ENCODE measurements around the gene CGNL1.

Gene CGNL1

GRCh38 chr15:57375827-57376695 lies at the start of gene CGNL1:
TSS of gene CGNL1 (plus strand) at chr15:57376505. CDS start at chr15:57438000, 61,495 bp downstream.
- TF ChIP-seq CTCF (conservative IDR thresholded peaks at IDR 0.05; ENCODE audit: low read depth, low read length): no peak
- H3K4me3 ChIP-seq (ENCODE audit: low read depth, low read length): peak within 1 kb of the TSS; percentile 61
- no peak for DNase-seq (ENCODE audit: low read depth)

- peak; percentile 83 for DNase-seq (ENCODE audit: low read depth)
- no peak for TF ChIP-seq CTCF (conservative IDR thresholded peaks at IDR 0.05; ENCODE audit: low read depth, low read length)
- no peak overlapping the region for H3K4me3 ChIP-seq (ENCODE audit: low read depth, low read length)
Measured at GRCh38 chr15:57327985-57328471, 48.3 kb upstream of the CGNL1 start.

GRCh38 chr15:57328479-57328878 lies 47.8 kb upstream of the CGNL1 start:
- DNase-seq (ENCODE audit: low read depth): no peak
- no peak for TF ChIP-seq CTCF (conservative IDR thresholded peaks at IDR 0.05; ENCODE audit: low read depth, low read length)
- no peak overlapping the region for H3K4me3 ChIP-seq (ENCODE audit: low read depth, low read length)

- no peak overlapping the region for H3K4me3 ChIP-seq (ENCODE audit: low read depth, low read length)
- no peak for DNase-seq (ENCODE audit: low read depth)
- no peak for TF ChIP-seq CTCF (conservative IDR thresholded peaks at IDR 0.05; ENCODE audit: low read depth, low read length)
Measured at GRCh38 chr15:57328897-57329296, 47.4 kb upstream of the CGNL1 start.

GRCh38 chr15:57329582-57330367 lies 46.5 kb upstream of the CGNL1 start:
- TF ChIP-seq CTCF (conservative IDR thresholded peaks at IDR 0.05; ENCODE audit: low read depth, low read length): no peak
- no peak for DNase-seq (ENCODE audit: low read depth)
- H3K4me3 ChIP-seq (ENCODE audit: low read depth, low read length): no peak overlapping the region

GRCh38 chr15:57330619-57331340 lies 45.5 kb upstream of the CGNL1 start:
- no peak overlapping the region for H3K4me3 ChIP-seq (ENCODE audit: low read depth, low read length)
- no peak for DNase-seq (ENCODE audit: low read depth)
- TF ChIP-seq CTCF (conservative IDR thresholded peaks at IDR 0.05; ENCODE audit: low read depth, low read length): no peak
